Suppressor macrophage treated with lipopolysaccharide for 1 hour (primary cell): ENCODE data around the gene FITM1.

Source experiments
- DNase-seq, 3 donors: peaks; one replicate each; pipeline ENCODE4 v3.0.0-alpha.2; 2020 to 2022

The FITM1 gene, protein sequence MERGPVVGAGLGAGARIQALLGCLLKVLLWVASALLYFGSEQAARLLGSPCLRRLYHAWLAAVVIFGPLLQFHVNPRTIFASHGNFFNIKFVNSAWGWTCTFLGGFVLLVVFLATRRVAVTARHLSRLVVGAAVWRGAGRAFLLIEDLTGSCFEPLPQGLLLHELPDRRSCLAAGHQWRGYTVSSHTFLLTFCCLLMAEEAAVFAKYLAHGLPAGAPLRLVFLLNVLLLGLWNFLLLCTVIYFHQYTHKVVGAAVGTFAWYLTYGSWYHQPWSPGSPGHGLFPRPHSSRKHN

DNA sequence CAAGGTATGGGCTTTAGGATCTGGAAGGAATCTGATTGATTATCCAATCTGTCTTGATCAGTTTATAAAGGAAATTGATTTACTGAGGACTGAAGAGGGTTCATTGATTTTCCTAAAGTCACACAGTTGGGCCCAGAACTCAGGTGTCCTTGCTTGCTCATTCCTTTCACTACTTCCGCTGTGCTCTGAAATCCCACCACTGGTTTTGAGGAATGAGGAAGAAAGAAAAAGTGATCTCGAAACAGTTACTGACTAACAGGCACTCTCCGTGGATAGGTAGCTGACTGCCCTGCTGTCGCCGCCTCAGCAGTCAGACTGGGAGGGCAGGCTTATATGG is at the start of gene FITM1:
FITM1 (plus strand) TSS at position 280 of the 337 bp plus-strand sequence. CDS start 905 bp downstream, outside the sequence.
- DNase-seq = no peak

DNA sequence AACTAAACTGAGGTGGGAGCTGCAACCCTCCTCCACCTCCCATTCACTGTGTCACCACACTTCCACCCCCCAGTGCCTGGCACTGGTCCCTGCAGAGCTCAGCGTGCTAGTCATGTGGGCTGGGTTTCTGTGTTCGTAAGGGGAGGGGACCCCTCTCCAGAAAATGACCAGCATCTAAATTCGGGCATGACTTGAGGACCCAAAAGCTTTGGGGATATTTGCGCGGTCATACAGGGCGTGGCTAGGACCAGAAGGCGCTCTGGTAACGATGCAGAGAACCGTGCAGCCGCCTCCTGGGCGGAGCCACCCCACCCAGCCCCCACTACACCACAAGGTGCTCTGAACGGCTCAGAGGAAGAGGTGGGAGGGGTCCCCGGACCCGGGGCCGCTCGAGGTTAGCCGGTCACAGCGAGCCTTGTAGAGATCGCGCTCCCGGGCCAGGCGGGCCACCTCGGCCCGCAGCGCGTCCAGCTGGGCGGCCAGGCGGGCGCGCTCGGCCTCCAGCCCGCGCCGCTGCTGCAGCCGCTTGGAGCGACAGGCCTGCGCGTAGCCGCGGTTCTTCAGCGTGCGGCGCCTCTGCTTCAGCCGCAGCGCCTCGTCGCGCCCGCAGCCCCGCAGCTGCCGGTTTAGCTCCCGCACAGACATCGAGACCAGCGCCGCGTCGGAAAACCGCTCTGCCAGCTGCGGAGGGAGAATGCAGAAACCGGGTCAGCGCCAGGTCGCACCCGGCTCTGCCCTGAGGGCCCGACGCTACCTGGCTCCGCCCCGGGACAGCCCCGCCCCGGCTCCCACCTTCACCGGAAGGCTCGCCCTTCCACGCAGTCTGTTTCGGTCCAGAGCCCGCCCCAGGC is 49.3 kb upstream of the FITM1 start:
- peak; percentile 49 to 65 (median 52) for DNase-seq

DNA sequence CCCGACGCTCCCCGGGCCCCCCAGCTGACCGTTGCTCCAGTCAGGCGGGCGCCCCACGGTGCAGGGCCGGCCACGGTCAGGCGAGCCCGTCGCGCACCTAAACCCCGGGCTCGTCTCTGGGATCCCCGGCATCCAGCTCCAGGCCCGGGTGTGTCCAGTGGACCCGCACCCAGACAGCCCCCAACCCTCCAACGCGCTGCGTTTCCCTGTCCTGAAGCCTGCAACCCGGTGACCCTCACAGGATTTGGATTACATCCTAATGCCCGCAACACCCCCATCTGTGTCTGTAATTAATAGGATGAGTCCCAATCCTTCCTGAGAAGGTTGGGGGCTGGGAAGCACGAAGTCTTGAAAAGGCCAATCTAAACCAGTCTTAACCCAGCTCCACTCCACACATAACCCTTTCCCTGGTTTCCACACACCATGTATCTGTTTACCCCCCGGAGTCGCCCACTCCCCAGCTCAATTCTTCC is 48.7 kb upstream of the FITM1 start:
- DNase-seq = no peak

DNA sequence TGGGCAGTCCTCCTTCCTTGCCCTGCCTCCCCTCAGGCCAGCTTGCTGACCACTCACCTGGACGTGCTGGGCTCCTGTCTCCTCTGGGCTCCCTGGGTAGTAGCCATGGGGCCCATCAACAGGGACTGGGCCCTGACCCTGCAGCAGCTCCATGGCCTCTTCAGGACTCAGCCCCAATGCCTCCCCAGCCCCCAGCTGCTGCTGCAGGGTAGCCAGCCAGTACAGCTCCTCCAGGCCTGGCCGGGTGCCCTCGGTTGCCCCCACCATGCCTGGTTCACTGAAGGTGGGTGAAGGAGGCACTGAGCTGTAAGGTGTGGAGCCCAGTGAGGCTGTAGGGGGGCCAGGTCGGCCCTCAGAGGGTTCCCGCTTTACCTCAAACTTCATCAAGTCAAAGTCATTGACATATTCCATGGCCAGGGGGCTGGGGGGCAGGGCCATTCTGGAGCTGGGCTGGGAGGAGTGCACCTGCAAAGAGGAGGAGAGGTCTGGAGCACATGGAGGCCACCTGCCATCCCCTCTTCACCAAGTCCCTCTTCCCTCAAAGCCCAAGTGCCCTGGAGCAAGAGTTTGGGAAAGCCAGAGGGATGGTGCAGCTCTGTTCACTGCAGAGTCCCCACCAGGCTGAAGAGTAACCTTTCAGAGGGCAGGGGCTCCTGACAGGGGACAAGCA is 47.9 kb upstream of the FITM1 start:
- DNase-seq = no peak

DNA sequence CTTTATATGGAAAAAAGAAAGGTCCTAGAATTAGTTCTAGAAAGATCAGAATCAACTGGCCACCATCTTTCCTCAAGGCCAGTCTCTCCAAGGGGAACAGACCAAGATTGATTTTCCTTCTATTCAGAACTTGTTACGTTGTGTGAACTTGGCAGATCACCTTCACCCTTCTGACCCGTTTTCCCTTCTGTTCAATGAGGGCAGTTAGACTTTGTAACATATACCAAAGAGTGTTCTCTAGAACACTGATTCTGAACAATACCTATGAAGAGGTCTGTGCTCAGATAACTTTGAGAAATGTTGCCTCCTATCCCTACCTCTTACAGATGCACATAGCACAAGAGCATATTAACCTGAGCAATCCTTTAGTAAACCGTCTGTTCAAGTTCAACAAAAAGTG is 47.0 kb upstream of the FITM1 start:
- no peak for DNase-seq

DNA sequence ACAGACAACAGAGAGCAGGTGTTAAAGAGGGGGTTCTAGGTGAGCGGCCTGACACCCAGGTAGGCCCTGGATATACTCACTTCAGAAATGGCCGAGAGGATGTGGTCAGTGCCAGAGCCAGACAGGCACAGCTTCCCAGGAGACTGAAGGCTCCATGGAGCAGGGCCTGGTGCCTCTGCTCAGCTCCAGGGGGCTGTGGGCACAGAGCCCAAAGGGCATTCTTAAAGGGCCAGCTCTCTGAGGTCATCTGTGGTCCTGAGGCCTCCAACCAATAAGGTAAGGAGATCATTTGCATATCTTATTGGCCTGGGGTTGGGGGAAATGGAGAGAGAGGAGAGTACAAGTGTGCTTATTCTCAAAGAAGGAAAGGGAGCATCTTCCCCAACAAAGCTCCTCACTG is 46.0 kb upstream of the FITM1 start:
- no peak for DNase-seq

DNA sequence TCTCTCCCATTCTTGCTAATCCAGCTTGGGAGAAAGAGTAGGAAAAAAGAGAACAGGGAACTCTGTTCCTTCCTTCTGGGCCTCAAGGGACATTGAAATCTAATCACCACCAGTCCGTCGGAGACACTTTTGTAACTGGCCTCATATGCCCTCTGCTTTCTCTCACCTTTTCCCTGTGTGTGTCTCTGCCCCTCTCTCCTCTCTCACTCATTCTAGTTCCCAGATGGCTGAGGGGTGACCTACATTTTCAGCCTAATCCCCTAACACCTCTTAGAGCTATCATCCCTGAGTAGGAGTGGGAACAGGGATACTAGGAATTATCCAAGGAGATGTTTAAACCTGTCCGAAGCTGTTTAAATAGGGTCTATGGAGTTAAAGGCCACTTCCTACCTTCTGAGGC is 45.2 kb upstream of the FITM1 start:
- no peak for DNase-seq

DNA sequence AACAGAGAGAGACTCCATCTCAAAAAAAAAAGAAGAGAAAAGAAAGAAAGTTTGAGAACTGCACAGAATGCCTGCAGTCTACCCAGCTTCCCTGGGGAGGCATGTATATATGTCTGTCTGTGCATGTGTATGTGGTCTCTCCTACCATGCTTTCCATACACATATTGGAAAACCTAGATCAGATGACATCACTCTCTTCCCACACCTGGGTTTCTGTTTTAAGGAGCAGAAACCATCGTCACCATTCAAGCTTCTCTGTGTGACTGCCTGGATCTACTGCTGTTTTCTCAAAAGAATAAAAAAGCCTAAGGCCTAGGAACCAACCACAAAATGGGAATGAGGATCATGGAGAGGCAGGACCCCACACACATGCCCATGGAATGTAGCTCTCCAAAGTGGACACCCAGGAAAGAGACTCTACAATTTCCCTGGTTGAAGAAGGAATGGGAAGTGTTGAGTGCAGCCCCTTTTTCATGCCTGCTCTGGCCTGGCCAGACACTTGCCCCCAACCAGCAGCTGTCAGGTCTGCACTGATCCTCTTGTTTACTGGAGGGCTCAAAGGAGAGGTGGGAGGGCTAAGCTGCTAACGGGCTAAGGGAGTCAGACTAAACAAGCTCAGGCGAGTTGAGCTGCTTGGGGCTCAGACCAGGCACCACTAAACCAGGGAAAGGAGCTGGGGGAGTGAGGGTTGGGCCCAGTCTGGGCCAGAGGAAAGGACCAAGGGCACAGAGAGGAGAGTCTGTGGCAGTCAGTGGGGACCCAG is 44.1 kb upstream of the FITM1 start:
- no peak for DNase-seq

DNA sequence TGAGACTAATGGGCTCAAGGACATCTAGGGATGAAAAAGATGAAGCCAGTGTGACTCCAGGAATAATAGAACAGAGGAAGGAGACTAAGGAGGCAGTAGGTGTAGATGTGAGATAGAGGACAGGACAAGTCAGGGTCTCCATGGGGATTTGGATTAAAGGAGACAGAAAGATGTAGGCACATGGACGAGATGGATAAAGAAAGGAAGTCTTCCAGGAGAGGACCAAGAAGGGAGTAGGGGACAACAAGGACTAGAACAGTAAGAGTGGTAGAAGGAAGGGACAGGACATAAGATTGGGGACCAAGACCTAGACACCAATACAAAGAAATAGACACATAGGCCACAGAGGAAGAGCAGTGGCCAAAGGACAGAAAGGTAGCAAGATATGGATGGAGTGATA is 43.5 kb upstream of the FITM1 start:
- DNase-seq = no peak

DNA sequence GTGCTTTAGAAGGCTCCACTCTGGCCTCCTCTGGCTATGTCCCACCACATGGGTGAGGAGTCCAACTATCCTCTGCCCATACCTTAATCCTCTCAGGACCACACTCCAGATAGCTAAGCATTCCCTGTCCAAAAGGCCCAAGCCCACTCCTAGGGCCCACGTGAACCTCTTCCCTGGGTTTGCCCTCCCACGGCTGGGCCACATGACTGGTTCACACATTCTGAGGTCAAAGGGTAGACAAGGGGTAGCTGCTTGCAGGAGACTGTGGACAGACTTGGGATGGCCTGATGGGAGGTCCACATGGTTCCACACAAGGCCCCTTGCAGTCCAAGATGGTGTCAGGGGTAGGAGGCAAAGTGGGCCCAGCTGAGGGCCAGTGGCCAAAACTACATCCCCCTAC is 42.4 kb upstream of the FITM1 start:
- DNase-seq = no peak

DNA sequence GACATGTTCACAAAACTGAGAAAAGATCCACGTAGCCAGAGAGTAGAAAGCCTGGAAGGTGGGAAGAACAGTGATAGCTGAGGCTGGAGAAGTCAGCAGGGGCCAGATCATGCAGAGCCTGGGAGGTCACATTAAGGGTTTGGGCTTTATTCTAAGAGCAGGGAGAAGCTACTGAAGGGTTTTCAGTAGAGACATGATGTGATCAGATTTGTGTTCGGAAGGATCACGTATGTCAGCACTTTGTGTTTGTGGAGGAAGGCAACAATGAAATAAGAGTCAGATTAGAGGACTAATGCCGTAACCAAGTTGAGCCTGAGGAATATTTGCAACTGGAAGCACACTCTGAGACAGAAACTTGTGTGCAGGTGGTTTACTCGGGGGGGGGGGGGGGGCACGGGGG is 40.6 kb upstream of the FITM1 start:
- DNase-seq = no peak

DNA sequence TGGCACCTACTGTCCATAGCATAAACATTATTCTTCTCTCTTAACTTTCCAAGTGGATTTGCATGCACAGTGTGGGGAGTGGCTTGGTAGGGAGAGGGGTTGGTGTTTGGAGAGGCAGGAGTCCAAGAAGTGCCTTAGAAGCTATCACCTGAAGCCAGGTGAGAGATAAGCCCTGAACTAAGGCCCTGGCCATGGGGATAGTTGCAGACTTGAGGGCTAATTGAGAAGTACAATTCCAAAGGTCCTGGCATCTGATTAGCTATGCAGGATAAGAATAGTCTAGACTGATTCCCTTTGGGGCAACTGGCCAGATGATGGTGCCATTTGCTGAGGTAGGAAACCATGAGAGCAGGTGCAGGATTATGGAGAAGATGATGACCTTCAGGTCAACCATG is 38.4 kb upstream of the FITM1 start:
- DNase-seq = no peak

DNA sequence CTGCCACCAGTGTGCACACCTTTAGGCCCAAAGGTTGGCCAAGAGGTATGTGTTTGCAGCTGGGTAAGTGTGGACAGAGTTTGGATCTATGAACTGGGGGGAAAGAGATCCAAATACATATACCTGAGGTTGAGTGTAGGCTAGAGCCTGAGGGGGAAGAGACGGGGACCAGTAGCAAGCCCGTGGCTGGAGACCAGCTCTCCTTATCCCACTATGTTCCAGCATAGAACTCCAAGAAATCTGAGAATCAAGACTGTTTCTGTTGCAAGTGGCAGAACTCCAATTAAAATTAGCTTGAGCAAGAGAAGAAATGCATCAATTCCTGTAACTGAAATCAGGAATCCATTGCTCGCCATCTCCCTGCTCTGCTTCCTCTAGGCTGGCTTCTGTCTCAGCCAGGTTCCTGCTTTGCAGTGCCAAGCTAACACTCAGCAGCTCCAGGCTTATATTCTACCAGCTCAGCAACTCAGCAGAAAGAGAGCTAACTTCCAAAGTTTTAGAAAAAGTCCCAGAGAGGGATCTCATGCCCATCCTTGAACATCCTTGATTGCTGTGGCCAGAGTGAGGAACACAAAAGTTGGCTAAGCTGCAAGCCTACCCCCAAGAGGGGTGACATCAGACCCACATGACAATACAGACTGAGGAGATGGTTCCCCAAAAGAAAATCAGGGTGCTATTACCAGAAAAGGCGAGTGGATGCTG is 37.8 kb upstream of the FITM1 start:
- peak; percentile 88 to 92 (median 91) for DNase-seq

DNA sequence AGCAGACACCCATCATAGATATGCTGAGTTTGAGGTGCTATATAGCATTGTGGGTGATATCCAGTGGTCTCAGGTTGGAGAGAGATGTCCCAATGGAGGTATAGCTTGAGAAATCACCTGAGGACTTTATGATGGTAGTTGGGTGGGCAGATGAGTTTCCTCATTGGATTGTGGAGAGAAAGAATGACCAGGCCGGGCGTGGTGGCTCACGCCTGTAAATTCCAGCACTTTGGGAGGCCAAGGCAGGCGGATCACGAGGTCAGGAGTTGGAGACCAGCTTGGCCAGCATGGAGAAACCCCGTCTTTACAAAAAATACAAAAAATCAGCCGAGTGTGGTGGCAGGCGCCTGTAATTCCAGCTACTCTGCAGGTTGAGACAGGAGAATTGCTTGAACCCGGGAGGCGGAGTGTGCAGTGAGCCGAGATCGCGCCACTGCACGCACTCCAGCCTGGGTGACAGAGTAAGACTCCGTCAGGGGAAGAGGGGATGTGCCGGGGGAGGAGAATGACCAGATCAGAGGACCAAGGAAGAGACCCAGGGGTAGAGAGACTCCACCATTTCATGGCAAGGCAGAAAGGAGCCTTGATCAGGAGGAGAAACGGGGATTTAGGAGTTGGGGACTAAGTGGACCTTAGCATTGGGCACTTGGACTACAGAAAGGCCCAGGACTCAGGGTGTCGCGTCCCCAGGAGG is 37.1 kb upstream of the FITM1 start:
- DNase-seq = no peak

DNA sequence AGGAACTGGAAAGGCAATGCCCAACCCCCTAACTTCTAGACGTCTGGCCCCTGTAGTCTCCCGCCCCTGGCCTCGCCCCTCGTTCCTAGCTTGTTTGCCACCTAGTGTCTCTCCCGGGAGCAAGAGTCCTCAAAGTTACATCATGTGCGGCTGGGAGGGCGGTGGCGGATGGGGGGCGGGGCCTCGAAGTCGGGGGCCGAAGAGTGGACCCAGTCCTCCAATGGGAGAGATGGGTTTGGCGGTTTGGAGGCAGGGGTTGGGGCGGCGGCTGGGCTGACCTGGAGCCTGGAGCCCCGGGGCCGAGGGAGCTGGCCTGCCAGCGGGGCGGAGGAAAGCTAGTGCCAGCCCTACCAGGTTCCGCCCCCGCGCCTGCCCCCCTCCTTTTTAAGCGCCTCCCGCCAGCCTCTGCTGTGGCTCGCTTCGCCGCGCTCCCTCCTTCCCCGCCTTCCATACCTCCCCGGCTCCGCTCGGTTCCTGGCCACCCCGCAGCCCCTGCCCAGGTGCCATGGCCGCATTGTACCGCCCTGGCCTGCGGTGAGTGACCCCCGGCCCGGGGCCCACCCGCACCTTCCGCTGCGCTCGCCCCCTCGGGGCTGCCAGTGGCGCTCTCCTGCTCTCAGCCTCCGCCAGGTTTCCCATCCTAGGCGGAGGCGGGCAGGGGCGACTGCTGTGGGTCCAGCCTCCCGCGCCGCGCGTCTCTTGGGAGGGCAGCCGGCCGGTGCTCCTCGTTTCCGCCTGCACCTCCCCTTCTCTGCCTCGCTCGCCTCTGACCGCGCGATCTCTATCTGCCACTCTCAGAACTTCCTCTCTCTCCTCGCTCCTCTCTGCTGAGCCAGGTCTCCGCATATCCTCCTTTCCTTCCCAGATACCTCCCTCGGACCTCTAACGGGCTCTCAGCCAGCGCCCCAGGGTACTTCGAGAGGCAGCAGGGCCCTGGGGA is 36.3 kb upstream of the FITM1 start, which contains the start of gene PCK2:
PCK2 (plus strand) TSS at position 411 of the 940 bp plus-strand sequence; CDS start at position 506, 95 bp downstream.
- peak; percentile 93 to 97 (median 96) for DNase-seq

DNA sequence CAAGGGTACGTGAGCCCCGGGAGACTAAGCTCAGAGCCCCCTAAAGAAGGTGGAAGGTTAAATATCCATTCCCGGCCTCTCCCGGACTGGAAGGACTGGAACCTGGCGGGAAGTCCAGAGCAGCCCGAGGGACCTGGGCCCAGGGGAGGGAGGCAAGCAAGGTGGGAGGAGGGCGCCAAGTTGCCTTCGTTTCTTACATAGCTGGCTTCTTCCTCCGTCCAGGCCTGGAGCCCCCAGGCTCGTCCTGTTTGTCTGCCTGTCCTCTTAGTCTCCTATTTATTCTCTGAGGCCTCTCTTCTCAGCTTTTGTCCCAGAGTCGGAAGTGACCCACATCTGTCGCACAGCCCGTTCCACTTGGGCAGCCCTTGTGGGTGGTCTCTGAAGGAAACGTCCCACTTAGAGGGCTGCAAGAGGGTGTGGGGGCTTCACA is 35.6 kb upstream of the FITM1 start:
- peak in 1 of 3 donors; percentile 32 for DNase-seq

DNA sequence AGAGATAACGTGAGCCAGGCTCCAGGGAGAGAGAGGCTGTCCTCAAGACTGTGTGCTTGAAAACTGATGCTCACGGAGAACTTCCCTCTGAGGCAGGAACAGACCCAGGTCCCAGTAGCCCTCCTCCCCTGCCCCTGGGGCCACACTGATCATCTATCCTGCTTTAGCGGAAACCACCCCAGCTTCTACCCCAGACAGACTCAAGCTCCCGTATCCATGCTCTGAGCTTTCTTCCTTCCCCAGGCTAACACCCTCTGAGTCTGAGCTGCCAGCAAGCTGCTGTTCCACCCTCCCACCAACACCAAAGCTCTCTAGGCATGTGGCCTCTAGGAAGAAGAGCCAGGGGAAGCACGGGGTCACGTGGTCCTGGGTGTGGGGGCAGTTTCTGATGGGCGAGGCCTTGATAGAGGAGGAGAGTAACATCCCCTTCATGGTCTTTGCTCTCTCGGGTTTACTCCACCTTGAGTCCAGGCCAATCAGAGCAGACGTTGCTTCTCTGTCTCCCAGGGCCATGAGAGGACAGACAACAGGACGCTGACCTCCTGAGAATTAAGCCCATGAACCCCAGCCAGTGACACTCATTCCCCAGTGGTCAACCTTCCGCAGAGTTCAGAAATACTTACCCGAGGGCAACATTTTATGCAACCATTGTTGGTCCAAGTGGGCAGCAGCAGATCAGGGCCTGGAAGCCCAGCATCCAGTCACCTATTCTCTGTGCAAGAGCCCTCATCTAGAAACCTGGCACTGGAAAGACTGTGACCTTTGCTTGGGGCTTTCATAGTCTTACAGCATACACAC is 35.0 kb upstream of the FITM1 start:
- peak; percentile 85 to 90 (median 86) for DNase-seq

DNA sequence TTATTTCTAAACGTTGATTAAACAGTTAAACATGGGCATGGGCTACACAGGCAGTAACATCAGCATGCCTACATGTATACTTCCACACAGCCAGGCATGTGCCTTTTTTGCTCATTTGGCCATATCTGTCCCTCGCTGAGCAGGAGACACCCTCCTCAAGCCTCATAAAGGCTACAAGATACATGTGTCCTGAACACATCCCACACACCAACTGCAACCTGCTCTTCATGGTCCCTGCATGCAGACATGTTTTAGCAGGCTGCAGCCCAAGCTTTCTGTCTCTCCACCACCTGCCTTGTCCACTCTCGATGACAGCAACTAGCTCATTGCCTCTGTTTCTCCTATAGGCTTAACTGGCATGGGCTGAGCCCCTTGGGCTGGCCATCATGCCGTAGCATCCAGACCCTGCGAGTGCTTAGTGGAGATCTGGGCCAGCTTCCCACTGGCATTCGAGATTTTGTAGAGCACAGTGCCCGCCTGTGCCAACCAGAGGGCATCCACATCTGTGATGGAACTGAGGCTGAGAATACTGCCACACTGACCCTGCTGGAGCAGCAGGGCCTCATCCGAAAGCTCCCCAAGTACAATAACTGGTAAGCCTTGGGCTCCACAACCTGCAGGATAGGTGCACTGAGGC is 33.8 kb upstream of the FITM1 start:
- no peak for DNase-seq
